Parathyroid adenoma (tissue), 2 donors: ENCODE data around the gene SSC5D.
"Not testable (repeated sequence)": the region's sequence is repeated elsewhere in the genome, so short reads cannot be mapped to it uniquely, and the experiment has no call there.

Experiments used
- H2AFZ ChIP-seq: fragments of 300-600 bp; sonication (generic); one replicate; pipeline ENCODE4 v1.7.0; 2017; ENCODE audit warnings: antibody characterized with exemption, mild to moderate bottlenecking
- H3K27ac ChIP-seq: fragments of 300-600 bp; sonication (generic); one replicate; pipeline ENCODE4 v1.7.0; 2017
- H3K27me3 ChIP-seq: fragments of 300-600 bp; sonication (generic); one replicate; pipeline ENCODE4 v1.7.0; 2017; ENCODE audit warnings: low read length; ENCODE audit not compliant: control insufficient read depth, insufficient read depth
- H3K36me3 ChIP-seq: fragments of 300-600 bp; sonication (generic); one replicate; pipeline ENCODE4 v1.7.0; 2017; ENCODE audit warnings: low read length; ENCODE audit not compliant: control insufficient read depth, insufficient read depth
- H3K4me1 ChIP-seq: fragments of 300-600 bp; sonication (generic); one replicate; pipeline ENCODE4 v1.7.0; 2017; ENCODE audit warnings: control low read depth
- H3K4me2 ChIP-seq: fragments of 300-600 bp; sonication (generic); one replicate; pipeline ENCODE4 v1.7.0; 2017; ENCODE audit warnings: low read length
- H3K4me3 ChIP-seq: fragments of 300-600 bp; sonication (generic); one replicate; pipeline ENCODE4 v1.7.0; 2017; ENCODE audit warnings: low read depth, low read length
- H3K79me2 ChIP-seq: fragments of 300-600 bp; sonication (generic); one replicate; pipeline ENCODE4 v1.7.0; 2017; ENCODE audit warnings: control low read depth
- H3K9ac ChIP-seq: fragments of 300-600 bp; sonication (generic); one replicate; pipeline ENCODE4 v1.7.0; 2017; ENCODE audit warnings: mild to moderate bottlenecking
- H3K9me3 ChIP-seq: fragments of 300-600 bp; sonication (generic); one replicate; pipeline ENCODE4 v1.7.0; 2017; ENCODE audit warnings: low read length; ENCODE audit not compliant: control insufficient read depth
- TF ChIP-seq, protein P1 (sequence below): fragments of 300-600 bp; sonication (generic); IDR thresholded peaks from one replicate; pipeline ENCODE4 v1.7.0; 2017; ENCODE audit warnings: antibody characterized with exemption, mild to moderate bottlenecking
- donor health status: primary hyperparathyroidism.

The SSC5D gene

DNA sequence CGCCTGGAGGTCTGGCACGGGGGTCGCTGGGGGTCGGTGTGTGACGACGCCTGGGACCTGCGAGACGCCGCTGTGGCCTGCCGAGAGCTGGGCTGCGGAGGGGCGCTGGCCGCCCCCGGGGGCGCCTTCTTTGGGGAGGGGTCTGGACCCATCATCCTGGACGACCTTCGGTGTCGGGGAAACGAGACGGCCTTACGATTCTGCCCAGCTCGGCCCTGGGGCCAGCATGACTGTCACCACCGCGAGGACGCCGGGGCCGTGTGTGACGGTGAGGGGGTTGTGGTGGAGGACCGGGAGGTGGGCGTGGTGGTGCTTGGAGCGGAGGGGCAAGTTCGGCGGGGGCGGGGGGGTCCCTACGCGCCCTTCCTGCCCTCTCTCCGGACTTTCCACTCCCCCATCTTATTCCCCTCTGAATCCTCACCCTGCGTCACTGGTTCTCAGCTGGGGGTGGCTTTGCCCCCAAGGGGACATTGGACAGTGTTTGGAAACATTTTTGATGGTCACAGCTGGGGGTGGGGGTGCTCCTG lies 5.5 kb downstream of the SSC5D start:
- TF ChIP-seq, protein P1, sequence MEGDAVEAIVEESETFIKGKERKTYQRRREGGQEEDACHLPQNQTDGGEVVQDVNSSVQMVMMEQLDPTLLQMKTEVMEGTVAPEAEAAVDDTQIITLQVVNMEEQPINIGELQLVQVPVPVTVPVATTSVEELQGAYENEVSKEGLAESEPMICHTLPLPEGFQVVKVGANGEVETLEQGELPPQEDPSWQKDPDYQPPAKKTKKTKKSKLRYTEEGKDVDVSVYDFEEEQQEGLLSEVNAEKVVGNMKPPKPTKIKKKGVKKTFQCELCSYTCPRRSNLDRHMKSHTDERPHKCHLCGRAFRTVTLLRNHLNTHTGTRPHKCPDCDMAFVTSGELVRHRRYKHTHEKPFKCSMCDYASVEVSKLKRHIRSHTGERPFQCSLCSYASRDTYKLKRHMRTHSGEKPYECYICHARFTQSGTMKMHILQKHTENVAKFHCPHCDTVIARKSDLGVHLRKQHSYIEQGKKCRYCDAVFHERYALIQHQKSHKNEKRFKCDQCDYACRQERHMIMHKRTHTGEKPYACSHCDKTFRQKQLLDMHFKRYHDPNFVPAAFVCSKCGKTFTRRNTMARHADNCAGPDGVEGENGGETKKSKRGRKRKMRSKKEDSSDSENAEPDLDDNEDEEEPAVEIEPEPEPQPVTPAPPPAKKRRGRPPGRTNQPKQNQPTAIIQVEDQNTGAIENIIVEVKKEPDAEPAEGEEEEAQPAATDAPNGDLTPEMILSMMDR = no peak
- H3K4me2 ChIP-seq = no peak overlapping the region
- H3K9me3 ChIP-seq = no peaks in the 10 kb centered on the region
- H3K27ac ChIP-seq = peak overlapping the region; percentile 24
- no peak overlapping the region for H3K9ac ChIP-seq
- no peaks in the 10 kb centered on the region for H3K27me3 ChIP-seq
- H2AFZ ChIP-seq = no peak overlapping the region
- peaks cover 5% of the 10 kb centered on the region for H3K4me1 ChIP-seq
- no peaks in the 10 kb centered on the region for H3K36me3 ChIP-seq
- H3K4me3 ChIP-seq = no peak overlapping the region
- no peaks in the 10 kb centered on the region for H3K79me2 ChIP-seq

DNA sequence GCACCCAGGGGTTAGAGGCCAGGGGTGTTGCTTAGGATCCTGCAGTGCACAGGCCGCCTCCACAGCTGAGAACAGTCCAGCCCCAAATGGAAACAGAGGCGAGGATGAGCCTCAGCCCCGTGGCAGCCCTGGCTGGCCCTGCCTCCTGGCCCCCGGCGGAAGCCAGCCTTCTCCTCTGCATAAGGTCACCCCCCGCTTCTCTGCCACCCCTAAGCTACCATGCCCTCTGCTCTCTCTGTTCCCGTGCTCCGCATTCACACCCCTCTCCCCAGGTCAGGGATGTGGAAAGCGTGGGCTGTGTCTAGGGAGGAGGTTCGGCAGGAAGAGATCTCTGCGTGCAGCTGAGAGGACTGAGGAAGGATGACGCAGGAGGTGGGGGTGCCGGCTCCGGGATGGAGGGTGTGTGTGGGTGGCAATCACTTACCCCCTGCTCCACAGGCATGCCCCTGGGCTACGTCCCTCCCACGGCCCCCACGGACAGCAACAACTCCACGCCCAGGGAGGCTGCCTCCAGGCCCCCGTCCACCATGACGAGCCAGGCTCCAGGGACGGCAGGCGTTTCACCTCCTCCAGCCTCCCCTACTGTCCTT lies 6.0 kb downstream of the SSC5D start:
- H3K4me3 ChIP-seq = no peak overlapping the region
- no peaks in the 10 kb centered on the region for H3K27me3 ChIP-seq
- H3K9ac ChIP-seq = no peak overlapping the region
- H3K36me3 ChIP-seq = no peaks in the 10 kb centered on the region
- H3K79me2 ChIP-seq = no peaks in the 10 kb centered on the region
- peaks cover 5% of the 10 kb centered on the region for H3K4me1 ChIP-seq
- H3K4me2 ChIP-seq = no peak overlapping the region
- no peak overlapping the region for H2AFZ ChIP-seq
- H3K9me3 ChIP-seq = no peaks in the 10 kb centered on the region
- TF ChIP-seq, protein P1 = no peak
- H3K27ac ChIP-seq = no peak overlapping the region

DNA sequence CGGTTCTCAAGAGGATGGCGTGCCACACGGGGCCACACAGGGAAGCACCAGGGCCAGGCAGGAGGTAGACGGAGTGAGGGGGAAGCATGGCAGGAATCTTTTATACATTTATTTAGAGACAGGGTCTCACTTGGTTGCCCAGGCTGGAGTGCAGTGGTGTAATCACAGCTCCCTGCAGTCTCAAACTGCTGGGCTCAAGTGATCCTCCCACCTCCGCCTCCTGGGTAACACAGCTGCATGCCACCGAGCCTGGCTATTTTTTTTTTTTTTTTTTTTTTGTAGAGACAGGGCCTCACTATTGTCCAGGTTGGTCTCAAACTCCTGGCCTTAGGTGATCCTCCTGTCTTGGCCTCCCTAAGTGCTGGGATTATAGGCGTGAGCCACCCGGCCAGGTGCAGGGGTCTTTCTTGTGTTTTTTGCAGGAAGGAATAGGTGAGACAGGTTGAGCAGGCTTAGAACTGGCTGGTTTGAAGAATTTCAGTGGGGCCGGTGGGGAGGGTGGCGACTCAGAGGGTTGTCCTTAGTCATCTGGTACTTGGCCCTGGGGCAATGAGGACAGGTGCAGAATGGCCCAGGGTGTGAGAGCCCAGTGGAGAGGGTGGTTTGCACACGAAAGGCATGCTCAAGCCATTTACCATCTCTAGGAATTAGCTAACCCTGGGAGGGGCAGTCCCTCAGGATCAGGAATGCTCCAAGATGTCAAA lies 7.6 kb downstream of the SSC5D start:
- TF ChIP-seq, protein P1 = no peak
- H3K9me3 ChIP-seq = no peaks in the 10 kb centered on the region
- no peak overlapping the region for H3K27ac ChIP-seq
- no peak overlapping the region for H2AFZ ChIP-seq
- peaks cover 5% of the 10 kb centered on the region for H3K4me1 ChIP-seq
- no peaks in the 10 kb centered on the region for H3K27me3 ChIP-seq
- no peak overlapping the region for H3K9ac ChIP-seq
- no peak overlapping the region for H3K4me2 ChIP-seq
- H3K36me3 ChIP-seq = no peaks in the 10 kb centered on the region
- H3K79me2 ChIP-seq = no peaks in the 10 kb centered on the region
- H3K4me3 ChIP-seq = no peak overlapping the region

DNA sequence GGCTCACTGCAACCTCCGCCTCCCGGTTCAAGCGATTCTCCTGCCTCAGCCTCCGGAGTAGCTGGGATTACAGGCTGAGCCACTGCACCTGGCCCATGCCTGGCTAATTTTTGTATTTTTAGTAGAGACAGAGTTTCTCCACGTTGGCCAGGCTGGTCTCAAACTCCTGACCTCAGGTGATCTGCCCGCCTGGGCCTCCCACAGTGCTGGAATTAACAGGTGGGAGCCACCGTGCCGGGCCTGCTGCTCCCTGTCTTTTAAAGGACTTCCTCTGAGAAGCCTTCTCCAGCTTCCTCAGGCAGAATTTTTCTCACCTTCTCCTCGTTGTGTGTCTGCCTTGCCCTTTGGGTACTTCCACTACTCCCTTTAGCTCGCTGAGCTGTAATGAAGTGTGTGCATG lies 8.6 kb downstream of the SSC5D start:
- H3K4me2 ChIP-seq, H3K9me3 ChIP-seq, H3K9ac ChIP-seq, H3K36me3 ChIP-seq, H3K27me3 ChIP-seq, H3K4me1 ChIP-seq, H3K27ac ChIP-seq, H3K4me3 ChIP-seq, H2AFZ ChIP-seq, H3K79me2 ChIP-seq: not testable (repeated sequence)

DNA sequence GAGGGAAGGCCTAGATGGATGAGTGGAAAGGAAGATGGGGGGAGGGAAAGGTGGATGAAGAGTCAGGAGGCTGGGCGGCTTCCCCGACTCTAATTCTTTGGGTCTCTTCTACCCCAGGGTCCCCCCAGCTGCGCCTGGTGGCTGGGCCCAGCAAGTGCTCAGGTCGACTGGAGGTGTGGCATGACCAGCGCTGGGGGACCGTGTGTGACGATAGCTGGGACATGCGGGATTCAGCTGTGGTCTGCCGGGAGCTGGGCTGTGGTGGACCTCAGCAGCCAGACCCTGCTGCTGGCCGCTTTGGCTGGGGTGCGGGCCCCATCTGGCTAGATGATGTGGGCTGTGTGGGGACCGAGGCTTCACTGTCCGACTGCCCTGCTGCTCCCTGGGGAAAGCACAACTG lies 9.5 kb downstream of the SSC5D start:
- H3K4me2 ChIP-seq = no peak overlapping the region
- TF ChIP-seq, protein P1 = no peak
- no peak overlapping the region for H3K27ac ChIP-seq
- H3K27me3 ChIP-seq = no peaks in the 10 kb centered on the region
- H2AFZ ChIP-seq = no peak overlapping the region
- H3K4me3 ChIP-seq = no peak overlapping the region
- H3K36me3 ChIP-seq = no peaks in the 10 kb centered on the region
- no peaks in the 10 kb centered on the region for H3K9me3 ChIP-seq
- no peaks in the 10 kb centered on the region for H3K79me2 ChIP-seq
- H3K9ac ChIP-seq = no peak overlapping the region
- no peaks in the 10 kb centered on the region for H3K4me1 ChIP-seq
